VCaP (cell line): ENCODE measurements around the gene SMAP2.

Experiments used
- H3K27ac ChIP-seq: fragments of 450-650 bp; 2 replicates; pipeline ENCODE4 v1.5.1; 2017
- TF ChIP-seq, protein P1 (sequence below): fragments of 450-650 bp; conservative IDR thresholded peaks from 2 replicates; pipeline ENCODE4 v1.5.1; 2017; ENCODE audit warnings: mild to moderate bottlenecking, moderate library complexity

The SMAP2 gene

DNA sequence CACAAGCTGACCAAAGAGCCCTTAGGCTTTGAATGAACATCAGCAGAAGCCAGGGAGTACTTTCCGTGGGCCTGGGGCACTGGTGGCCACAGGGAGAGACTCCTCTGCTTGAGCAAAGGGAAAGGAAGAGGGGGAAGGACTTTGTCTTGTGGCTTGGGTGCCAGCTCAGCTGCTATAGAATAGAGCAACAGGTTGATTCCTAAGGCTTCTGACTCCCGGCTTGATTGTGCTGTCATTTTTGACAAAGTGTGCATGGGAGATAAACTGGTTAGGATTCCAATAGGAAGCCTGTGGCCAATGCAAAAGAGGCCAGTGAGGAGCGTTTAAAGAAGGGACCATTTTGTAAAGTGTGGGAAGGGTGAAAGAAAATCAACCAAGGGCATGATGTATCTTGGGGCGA, 11.9 kb upstream of the SMAP2 start:
- H3K27ac ChIP-seq, result no peak overlapping the region
- TF ChIP-seq, protein P1, sequence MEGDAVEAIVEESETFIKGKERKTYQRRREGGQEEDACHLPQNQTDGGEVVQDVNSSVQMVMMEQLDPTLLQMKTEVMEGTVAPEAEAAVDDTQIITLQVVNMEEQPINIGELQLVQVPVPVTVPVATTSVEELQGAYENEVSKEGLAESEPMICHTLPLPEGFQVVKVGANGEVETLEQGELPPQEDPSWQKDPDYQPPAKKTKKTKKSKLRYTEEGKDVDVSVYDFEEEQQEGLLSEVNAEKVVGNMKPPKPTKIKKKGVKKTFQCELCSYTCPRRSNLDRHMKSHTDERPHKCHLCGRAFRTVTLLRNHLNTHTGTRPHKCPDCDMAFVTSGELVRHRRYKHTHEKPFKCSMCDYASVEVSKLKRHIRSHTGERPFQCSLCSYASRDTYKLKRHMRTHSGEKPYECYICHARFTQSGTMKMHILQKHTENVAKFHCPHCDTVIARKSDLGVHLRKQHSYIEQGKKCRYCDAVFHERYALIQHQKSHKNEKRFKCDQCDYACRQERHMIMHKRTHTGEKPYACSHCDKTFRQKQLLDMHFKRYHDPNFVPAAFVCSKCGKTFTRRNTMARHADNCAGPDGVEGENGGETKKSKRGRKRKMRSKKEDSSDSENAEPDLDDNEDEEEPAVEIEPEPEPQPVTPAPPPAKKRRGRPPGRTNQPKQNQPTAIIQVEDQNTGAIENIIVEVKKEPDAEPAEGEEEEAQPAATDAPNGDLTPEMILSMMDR, result no peak

DNA sequence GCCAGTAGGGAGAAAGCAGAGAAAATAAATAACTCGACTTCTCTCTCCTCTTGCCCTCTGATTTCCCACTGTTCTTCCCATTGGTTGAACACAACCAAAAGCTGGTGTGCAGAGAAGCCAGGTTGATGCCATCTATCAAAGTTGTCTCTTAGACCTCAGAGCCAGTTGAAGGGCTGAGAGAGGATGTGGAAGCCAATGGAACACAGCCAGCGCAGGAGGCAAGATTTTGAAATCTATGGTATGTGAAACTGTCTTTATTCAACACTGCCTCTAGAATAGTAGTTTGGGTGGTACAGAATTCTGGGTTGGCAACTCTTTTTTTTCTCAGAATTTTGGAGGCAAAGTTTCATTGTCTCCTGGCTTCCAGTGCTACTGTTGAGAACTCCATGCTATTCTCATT, 11.3 kb upstream of the SMAP2 start:
- no peak overlapping the region for H3K27ac ChIP-seq

DNA sequence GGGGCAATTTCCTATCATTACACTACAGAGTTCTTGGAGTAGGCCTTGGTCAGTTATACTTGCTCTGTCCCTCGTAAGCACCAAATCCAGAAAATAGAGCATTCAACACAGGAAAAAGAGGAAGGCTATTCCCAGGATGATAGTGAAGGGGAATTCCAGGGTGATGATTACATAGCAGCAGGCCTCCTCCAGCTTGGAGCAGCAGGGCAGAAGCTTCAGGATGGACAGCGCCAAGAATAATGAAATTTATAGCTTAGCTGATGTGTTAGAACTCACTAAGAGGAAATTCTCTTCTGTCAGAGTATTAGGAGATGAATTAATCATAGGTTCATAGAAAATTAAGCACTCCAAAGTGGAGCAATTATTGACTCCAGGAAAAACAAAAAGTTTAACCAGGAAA, 10.8 kb upstream of the SMAP2 start:
- no peak overlapping the region for H3K27ac ChIP-seq
- TF ChIP-seq, protein P1, result no peak

More for the DNA sequence above, 11.3 kb upstream of the SMAP2 start:
- TF ChIP-seq, protein P1, result no peak

DNA sequence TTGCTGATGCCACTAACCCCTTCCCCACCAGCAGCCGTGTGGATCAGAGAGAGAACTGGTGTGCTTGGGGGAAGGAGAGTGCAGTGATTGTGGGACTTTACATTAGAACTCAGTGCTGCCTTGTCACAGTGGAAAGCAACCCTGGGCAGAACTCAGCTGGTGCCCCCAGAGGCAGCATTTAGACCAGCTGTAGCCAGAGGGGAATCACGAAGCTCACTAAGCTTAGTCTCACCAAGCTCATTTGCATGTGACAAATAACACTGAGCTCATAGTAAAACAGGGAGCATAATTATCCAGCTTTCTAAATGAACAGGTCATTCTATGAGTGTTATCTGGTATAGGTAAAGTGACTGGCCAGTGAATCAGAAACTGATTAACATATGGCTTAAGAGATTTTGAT, 9.8 kb upstream of the SMAP2 start:
- TF ChIP-seq, protein P1, result no peak
- no peak overlapping the region for H3K27ac ChIP-seq

DNA sequence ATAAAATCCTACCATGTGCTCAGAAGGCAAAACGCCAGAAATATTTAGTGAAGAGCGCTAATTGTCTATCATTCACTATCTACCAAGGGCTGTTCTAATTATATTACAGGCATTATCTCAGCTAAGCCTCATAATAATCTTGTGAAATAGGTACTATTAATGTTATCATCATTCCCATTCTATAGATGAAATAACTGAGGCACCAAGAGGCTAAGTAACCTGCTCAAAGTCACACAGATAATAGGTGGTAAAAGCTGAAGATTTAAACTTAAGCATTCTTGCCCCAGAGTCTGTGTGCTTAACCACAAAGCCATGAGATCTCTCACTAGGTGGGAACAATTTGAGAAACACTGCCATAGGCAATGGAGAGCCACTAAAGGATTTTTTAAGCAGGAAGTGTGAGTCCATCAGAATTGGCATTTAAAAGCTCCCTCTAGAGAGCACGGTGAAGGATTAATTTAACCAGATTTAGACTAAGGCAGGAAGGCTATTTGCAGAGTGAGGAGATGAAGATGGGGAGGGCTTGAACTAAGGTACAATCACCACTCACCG, 1.7 kb upstream of the SMAP2 start:
- no peak overlapping the region for H3K27ac ChIP-seq
- TF ChIP-seq, protein P1, result no peak

DNA sequence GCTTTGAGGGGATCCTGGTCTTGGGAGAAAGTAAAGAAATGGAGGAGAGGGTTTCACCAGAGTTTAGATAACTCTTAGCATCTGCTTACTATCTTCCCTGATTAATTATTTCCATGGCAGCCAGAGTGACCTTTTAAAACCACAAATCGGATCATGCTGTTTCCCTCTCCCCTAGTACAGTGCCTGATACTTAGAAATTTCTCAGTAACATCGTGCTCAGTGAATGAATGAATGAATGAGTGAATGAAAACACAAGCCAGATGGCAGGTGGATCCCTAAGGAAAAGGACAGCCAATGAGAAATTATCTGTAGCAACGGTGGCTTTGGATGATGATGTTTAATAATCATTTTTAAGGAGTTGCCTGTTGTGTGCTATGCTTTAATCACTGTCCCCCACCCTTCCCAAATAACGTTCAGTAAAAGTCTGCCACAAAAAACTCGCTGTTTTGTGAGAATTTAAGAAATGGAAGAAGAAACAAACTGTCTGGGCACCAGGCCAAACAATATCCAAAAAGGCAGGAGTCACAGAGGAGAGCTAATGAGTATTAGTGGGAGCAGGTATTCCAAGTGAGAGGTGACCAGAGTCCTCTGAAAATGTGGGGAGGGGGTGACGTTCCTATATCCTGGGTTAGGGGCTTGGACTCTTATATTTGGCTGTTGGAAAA, 737 bp upstream of the SMAP2 start:
- TF ChIP-seq, protein P1, result no peak
- H3K27ac ChIP-seq, result no peak overlapping the region

DNA sequence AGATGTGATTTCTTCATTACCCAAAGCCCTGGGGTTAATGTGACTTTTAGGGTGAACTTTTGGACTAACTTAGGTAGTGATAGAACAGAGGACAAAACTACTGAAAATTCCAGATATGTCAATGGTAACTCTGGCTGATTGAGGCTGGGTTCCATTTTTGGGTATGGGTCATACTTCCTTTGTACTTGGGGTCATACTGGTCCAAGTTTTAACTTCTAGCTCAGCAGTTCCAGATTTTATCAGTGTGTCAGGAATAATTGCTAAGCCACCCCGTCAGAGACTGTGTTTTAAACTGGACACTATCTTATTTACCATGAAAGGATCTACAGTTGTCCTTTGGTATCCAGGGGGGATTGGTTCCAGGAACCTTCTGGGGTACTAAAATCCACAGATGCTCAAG, 4.0 kb downstream of the SMAP2 start:
- peak overlapping the region; percentile 86; the same call in 1 of the 2 replicates for H3K27ac ChIP-seq
- TF ChIP-seq, protein P1, result no peak
